ENCODE results near the gene RRBP1.

RRBP1 gene

DNA sequence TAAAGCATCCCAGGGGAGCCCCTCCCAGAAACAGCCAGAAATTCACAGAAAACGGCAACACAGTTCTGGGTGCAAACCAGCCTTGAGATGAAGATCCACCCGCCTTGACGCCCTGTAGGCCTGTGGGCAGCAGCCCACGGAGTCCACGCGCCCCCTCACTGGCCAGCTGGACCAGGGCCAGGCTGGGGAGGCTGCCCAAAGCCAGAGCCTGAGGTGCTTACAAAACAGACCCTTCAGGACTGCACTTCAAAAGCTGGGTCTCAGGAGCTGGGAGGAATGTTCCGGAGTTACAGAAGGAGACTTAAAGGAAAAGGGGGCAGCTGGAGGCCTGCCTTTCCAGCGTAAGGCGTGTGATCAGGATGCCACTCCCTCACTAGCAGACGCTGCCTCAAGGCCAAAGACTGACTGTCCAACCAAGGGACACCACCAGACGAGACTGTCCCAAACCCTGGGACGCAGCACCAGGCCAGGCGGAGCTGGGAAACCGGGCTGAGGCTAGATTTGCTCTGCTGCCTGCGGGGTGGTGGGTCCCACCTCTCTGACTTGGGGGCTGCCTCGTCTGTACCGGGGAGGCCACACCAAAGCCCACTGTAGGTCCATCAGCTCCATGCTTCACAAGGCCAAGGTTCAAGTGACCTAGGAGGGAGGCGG is 48.1 kb downstream of the RRBP1 start:
- DNase-seq (ENCODE audit: low read depth): no peak

DNA sequence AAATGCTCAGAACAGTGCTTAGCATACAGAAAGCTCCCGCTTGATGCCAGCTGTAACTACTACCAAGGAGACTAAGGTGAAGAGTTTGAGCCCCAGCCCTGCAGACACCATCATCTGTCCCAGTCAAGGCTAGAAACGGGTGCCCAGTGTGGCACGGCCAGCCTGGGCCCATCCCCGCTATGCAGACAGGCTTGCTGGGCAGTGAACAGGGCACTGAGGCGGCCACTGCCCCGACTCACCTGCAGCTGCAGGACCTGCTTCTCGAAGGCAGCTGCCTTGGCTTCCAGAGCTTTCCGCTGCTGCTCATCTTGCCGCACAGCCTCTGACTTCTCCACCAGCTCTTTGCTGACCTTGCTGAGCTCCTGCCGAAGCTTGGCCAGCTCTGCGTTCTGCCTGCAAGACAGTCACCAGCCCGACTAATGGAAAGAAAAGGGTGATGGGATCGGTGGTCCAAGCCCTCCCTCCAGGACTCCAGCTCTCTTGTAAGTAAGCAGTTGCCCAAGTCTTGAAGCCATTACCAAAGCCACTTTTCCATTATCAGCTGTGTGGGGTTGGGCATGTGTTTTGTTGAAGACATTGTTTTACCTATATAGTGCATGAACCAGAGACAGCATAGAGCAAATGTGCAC is 48.7 kb downstream of the RRBP1 start:
- DNase-seq (ENCODE audit: low read depth): no peak

DNA sequence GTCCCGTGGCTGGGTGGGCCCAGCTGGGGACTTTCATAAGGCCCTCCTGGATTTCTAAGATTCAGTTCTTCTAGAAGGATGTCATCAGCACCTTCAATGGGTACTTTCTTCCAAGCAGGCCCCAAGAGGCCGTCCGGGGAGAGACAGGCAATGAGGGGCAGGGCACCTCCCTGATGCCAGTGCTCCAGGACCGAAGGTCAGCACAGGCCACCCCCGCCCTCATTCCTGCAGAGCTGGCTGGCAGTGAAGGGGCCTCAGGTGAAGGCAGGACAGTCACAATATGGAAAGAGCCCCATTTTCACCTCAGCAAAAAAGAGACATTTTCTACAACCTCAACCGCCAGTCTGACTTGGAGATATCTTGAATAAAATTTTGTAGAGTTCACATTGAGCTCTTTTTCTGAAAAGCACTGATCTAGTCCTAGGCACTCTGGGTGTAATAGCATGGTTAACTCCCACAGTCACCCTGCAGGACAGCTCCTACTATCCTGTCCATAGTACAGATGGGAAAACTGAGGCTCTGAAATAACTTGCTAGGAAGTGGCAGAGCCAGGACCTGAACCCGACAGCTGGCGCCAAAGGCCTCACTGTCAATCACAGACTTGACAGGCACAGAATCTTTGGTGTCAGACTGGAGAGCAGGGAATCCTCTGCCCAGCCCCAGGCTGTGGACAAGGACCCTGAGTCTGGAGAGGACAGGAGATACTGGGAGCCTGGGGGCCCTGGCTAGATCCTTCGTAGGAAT is 50.3 kb downstream of the RRBP1 start:
- no peak for DNase-seq (ENCODE audit: low read depth)

DNA sequence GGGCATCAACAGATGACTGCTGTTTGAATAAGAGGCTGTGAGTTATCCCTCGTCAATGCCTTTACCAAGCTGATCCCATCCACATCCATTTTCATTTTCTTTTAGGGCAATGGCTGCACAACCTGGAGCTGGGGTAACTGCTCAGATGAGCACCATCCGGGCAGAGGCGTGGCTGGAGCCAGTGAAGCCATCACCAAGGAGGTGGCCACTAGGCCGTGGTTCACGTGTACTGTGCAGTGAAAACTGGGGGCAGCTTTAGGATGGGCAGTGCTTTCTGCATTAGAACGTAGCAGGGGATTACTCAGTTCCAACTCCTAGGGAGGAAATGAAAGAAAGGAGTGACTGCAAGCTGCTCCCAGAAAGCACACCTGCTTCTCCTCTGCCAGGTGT is 51.2 kb downstream of the RRBP1 start:
- DNase-seq (ENCODE audit: low read depth): no peak

DNA sequence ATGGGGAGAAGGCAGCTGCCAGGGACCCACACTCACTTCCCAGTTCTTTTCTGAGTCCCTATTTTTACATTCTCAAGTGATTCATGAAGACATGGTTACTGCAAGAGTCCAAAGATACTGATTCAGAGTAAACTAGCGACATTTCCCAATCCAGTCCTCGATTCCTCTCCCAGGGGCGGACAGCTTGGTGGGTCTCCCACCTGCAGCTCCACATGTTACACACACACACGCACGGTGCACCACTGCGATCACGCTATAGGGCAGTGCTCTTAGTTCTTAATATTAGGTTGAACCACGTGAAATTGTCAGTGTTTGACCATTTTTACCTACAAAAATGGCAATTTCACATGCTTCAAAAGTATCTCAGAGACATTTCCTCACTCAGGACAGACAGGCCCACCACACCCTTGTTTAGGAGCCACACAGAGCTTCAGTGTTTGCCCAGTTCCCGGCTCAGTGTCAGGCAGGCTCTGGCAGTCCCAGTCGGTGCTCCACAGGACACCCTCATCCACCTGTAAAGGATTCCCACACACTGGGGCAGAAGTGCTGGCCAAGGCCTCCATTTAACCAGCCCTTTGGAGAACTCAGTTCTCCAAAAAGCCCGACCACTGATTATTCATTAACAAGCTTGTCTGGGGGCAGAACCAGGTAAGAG is 51.8 kb downstream of the RRBP1 start:
- DNase-seq (ENCODE audit: low read depth): no peak

DNA sequence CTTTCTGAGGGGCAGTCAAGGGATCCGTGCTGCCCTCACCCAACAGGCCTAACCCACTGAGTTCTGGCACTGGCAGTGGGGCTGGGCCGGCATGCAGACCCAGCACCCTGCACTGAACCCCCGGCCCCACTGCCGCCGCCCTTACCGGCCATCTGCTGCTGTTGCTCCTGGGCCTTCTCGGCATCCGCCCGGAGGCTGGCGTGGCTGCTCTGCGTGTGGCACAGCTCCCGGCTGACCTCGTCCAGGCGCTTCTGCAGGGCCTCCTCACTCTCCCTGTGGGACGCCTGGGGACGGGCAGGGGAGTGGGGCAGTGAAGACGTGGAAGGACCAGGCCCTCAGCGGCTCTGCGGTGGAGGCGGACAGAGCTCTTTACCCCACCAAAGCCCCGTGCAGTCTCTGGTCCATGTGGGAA is 52.4 kb downstream of the RRBP1 start:
- DNase-seq (ENCODE audit: low read depth): no peak

DNA sequence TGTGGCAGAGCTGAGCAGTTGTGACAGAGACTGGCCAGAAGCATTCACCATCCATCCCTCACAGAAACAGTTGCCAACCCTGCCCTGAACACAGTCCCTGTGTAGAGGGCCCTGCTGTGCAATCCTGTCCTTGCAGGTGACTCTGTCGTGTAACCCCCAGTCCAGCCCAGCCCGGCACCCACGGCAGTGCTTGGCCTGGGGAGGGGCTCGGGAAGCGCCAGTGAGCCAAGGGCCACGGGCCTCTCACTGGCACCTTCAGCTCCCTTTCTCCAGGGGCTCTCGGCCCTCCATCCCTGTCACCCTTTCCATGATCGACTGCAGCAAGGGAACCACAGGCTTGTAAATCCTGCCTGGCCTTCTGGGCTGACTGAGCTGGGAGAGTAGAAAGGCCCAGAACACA is 53.0 kb downstream of the RRBP1 start:
- no peak for DNase-seq (ENCODE audit: low read depth)

DNA sequence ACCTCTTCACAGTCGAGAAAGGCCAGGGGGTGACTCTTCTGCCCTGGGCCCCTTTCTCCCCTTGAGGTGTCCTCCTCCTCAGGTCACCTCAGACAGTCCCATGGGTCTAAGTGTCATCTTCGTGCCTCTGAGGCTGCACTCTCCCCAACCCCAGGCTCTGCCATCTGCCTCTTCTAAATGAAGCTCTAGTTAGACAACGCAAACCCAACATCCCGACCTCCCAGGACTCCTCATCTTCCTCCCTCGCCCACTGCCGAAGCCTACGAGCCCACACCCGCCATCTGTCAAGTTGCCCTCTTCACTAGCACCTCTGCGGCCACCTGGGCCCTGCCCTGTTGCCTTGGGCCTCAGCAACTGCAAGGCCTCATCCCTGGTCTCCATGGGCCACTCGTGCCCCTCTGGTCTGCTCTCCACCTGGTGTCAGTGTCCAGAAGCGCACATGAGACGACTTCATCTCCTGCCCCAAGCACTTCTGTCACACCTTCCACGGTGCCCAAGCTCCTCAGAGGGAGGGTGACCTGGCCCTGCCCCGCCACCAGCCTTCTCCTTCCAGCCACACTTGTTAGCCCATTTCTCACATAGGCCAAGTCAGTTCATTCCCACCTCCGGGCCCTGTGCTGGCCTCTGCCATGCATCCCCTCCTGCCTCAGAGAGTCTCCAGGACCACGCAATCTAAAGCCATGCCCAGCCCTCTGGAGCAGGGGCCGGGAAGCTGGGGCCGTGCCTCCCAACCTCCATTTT is 53.8 kb downstream of the RRBP1 start:
- DNase-seq (ENCODE audit: low read depth): no peak

DNA sequence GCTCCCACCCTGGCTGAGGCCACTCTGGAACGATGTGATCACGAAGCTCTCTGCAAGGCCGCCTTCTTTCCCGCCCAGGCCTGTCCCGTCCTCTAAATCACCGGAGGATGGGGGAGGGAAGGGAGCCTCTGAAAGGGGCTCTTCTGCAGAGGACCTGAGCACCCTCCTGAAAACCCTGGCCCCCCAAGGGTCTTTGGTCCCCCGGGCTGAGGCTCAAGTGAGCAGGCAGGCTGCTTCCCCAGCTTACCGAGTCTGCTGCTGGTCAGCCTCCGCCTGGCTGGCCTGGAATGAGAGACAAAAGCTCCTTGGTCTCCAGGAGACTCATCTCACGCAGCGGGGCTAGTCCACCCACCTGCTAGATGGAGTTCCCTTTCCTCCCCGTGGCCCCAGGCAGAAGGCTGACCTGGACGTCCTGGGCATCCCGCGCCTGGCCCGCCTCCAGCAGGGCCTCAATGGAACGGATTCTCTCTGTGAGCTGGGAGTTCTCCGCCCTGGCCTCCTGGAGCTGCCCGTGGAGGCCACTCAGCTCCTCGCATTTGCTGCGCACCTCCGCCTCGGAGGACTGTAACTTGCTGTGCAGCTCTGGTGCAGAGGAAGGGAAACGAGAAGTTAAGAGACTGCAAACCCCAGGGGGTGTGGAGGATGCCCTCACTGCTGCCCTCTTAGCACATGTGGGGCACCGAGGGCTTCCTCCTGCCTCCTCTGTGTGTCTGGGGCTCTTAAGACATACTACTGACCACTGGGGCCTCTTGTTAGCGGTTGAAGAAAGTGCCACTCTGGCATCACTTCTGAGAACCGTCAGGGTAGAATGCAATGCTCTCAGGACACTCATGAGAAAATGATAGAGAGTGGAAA is 54.7 kb downstream of the RRBP1 start:
- DNase-seq (ENCODE audit: low read depth): no peak

DNA sequence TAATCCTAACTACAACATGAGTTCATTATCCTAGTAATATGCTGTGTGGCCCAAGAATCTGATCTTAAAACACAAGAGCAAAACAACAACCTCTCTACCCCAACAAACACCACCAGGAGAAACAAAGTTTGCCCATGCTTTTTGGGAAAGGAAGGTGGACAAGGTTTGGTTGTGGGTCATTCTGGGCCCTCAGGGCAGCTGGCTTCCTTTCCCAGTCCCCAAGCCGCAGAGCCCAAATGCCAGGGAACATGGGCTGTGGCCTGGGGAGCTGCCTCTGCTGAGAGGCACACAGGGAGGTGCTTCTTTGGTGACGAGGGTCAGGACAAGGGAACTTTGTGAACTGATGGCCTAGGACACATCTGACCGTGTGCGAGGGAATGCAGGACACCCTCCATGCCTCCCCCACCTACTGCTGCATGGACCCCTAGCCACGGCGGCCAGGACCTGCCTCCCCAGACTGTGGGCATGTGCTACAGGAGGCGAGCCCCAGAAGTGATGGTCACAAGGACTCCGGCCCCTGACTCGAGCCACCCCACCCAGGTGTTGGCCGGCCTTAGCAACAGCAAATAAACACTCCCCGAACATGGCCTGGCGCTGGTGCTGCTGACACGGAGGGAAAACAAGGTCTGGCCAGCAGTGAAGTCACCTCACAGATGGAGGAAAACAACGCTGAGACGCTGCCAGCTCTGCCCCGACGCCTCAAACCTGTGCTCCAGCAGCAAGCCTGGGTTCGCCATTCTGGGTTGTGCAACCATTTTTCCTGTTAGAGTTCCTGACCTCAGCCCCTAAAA is 55.6 kb downstream of the RRBP1 start:
- DNase-seq (ENCODE audit: low read depth): no peak

DNA sequence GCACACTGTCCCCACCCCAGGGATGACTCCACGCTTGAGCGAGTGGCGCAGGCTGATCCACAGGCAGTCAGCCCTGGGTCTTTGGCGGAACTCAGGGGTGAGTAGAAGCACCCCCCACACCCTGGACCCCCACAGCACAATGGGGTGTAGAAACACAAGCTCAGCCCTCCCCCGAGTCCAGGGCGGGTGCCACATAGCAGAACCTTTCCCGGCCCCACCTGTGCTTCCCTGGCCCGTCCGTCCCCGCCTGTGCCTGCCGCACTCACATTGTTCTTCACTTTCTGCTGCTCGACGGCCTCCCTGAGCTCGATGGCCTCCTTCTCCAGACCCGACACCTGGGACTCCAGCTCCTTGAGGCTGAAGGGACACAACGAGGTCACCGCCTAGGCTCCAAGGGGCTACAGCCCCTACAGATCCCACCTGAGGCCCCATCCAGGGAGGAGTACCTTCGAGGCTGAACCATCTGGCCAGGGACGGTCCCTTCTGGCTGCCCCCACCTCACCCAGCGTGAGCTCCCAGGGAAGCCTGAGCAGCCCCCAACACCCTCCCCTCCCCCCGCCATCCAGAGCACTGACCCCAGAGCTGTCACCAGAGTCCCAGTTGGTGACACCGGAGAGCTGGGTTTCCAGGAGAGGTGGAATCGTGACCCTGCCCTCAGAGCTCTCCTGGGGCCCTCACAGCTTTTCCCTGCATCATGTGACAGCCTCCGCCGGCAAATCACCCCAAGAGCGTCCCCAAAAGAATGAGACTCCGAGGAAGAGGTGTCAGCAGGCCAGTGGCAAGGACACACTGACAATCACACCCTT is 56.6 kb downstream of the RRBP1 start:
- no peak for DNase-seq (ENCODE audit: low read depth)

DNA sequence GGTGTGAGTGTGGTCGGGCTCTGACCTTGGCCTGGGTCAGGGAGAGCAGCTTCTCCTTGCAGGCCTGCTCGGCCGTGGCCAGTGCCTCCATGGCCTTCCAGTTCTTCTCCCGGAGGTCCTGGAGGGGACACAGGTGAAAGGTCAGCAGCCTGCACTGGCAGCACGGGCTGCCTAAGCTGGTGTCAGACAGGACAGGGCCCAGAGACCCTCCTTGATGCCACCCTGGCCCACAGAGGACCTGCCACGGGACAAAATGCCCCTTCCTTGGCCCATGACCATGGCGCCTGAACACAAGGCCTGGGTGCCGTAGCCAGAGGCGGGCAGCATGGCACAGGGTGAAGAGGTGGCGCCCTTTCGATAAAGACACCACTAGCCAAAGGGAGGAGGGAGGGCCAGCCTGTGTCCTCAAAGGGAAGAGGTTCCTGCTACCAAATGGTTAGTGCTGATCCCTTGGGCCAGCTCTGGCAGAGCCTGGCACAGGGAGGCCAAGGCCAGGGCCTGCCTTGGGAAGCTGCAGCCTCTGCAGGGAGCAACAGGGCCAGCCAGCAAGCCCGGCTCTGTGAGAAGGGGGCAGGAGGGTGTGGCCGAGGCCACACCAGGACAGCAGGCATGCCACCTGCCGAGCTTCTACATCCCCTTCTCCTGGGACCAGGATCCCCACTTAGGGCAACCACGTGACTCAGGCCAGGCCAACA is 57.3 kb downstream of the RRBP1 start:
- DNase-seq (ENCODE audit: low read depth): no peak

DNA sequence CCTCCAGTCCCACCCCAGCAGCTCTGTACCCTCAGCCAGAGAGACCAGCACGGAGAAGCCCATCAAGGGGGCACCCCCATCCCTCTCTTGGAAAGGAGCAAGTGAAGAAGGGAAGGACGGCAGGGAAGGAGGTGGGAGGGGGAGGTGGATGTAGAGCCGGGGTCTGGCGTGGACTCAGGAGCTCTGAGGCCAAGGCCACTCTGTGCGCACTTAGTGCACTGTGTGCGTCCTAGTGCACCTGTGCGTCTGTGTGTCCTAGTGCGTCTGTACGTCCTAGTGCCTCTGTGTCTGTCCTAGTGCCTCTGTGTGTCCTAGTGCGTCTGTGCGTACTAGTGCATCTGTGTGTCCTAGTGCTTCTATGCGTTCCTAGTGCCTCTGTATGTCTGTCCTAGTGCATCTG is 58.0 kb downstream of the RRBP1 start:
- DNase-seq (ENCODE audit: low read depth): no peak

DNA sequence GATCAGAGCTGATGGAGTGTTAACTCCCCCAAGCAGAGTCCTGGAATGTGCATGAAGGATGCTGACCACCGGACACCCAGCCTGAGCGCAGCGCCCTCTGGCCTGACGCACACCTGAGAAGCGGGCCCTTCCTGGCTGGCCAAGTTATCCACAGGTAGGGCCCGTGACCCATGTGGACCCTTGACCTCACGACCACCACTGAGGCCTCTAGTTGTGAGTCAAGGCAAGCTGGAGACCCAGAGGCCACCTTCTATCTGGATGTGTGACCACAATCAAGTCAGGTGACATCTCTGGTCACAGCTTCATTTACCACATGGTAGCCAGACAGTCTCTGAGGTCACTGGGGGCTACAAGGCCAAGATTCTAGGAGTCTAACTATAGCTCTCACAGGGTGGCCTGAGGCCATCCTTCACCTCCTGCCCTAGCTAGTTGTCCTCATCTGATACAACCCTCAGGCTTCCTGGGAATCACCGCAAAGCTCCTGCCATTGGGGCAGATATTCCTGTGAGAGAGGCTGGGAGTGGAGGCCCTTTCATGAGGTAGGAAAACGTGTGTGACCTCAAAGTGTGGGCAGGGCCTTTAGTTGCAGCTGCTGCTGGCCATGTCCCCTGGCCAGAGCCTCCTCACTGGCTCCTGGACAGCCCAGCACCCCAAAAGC is 59.1 kb downstream of the RRBP1 start:
- no peak for DNase-seq (ENCODE audit: low read depth)

DNA sequence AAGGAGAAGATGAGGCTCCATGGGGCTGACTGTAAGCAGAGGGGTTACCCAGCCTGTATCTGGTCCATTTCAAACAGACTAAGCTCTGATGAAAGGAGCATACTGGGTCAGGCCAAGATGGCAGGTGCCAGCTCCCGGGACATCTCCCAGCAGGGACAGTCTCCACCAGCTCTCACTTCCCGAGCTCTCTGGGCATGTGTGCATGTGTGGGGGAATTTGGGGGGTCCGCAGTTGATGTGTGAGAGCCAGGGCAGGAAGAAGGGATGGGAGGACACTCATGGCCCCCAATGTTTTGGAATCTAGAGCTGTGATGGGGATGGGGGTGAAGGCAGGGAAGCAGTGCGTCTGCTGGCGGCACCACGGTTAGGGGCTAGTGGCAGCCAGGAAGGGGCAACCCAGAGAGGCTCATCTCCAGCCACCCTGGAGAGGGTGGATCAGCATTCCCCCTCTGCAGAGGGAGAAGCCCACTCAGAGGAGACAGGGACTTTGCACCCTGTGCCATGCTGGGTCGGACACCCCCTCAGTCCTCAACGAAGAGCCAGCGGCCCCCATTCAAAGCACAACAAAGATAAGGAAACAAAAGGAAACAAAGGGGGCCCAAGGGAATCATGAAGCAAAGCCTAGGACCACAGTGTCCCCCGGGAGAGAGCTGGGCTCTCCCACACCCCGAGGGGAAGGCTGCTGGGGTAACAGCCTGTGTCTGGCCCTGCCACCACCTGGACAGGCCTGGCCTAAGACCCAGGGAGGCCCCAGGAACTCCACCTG is 59.8 kb downstream of the RRBP1 start:
- no peak for DNase-seq (ENCODE audit: low read depth)

DNA sequence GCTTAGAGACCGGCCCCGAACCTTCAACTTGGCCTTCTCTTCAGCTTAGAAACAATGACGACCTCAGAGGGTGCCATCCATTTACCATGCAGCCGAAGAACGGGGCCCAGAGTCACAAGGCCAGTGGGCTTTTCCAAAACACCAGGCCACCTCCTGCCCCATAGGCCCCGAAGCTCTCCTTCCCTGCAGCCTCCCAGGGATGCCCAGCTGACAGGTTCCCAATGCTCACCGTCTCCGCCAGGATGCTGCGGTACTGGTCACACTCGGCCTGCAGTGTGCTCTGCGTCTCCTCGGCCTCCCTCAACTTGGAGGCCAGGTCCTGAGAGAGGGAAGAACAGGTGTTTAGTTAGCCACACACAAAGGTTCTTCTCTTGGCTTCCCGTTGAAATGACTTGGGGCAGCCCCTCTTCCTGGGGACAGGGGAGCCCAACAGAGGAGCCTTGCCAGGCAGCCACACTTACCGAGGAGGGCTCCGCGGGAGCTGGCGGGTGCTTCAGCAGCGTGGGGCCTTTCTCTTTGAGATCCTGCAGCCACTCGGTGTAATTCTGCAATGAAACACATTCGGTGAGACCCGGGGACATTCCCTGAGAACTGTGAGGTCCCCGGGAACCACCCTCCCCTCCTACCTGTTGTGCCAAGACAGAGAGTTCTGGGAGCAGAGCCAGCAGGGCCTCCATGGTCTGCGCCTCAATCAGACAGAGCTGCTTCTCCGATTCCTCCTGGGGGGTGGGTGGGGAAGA is 60.6 kb downstream of the RRBP1 start:
- DNase-seq (ENCODE audit: low read depth): no peak
